GM12874 (cell line): ENCODE results near the gene C12orf42.

ENCODE experiments used
- CTCF ChIP-seq: IDR thresholded peaks from 2 replicates; pipeline ENCODE4 v1.5.1; 2011; ENCODE audit warnings: low read depth, mild to moderate bottlenecking, control low read depth, low read length, moderate library complexity; ENCODE audit not compliant: insufficient read depth

Gene C12orf42

GRCh38 chr12:103505371-103506236, 9.8 kb upstream of the C12orf42 start:
- 0 out of 2 replicates have a peak, but pooled peaks have one; percentile 14 for TF ChIP-seq CTCF

GRCh38 chr12:103504606-103505005, 8.8 kb upstream of the C12orf42 start:
- no peak for TF ChIP-seq CTCF

- TF ChIP-seq CTCF: peak; percentile 78
Measured at GRCh38 chr12:103503546-103504480, 8.0 kb upstream of the C12orf42 start.

GRCh38 chr12:103501447-103501846, 5.7 kb upstream of the C12orf42 start:
- no peak for TF ChIP-seq CTCF

- no peak for TF ChIP-seq CTCF
Measured at GRCh38 chr12:103499571-103499970, 3.8 kb upstream of the C12orf42 start.

- no peak for TF ChIP-seq CTCF
Measured at GRCh38 chr12:103498990-103499389, 3.2 kb upstream of the C12orf42 start.

GRCh38 chr12:103494734-103495468, 867 bp downstream of the C12orf42 start:
- no peak for TF ChIP-seq CTCF
